ENCODE results near the gene ZNRF3. TPM values are rescaled to one million over a fixed set of nuclear protein-coding genes. Genes with fewer than 3 reads are reported as not detected.

ZNRF3 gene
- total RNA-seq, 1 donor from 2014 or later: 4.1 TPM

DNA sequence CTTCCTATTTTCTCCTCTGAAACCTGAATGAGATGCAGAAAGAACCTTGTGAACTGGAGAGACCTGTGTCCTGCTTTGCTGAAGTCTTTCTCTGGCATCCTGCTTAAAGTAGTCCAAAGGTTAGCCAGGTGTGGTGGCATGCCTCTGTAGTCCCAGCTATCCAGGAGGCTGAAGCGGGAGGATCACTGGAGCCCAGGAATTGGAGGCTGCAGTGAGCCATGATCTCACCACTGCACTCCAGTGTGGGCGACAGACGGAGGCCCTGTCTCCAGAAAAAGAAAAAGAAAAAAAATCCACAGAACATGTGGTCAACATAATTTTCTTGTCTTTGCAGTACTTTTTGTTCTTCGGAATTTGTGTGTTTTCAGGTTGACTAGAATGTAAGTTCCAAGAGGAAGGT, 187.1 kb downstream of the ZNRF3 start:
- DNase-seq (ENCODE audit: low spot score): no peak
- Histone ChIP-seq H2AFZ (replicated peaks) (no peak overlapping the region), H4K20me1 (ENCODE audit: low read depth) (peaks cover 17% of the 10 kb centered on the region), H3K27ac (no peak overlapping the region), H3K4me2 (no peak overlapping the region), H3K9ac (no peak overlapping the region), H3K36me3 (no peaks in the 10 kb centered on the region), H3F3A (ENCODE audit: low read depth) (peaks cover 29% of the 10 kb centered on the region), H3K4me1 (no peaks in the 10 kb centered on the region), H3K79me2 (ENCODE audit: low read depth) (no peaks in the 10 kb centered on the region), H3K9me3 (ENCODE audit: low read depth) (no peaks in the 10 kb centered on the region), H3K4me3 (no peak overlapping the region), H3K27me3 (peaks cover 68% of the 10 kb centered on the region)
- Mint-ChIP-seq H3K4me3 (peak overlapping the region; percentile 79), H3K27me3 (ENCODE audit: insufficient read depth, low read depth) (peaks cover 14% of the 10 kb centered on the region), H3K4me1 (peaks cover 44% of the 10 kb centered on the region), H3K36me3 (no peaks in the 10 kb centered on the region), H3K9me3 (no peaks in the 10 kb centered on the region), H3K27ac (no peak overlapping the region)
- no peak for TF ChIP-seq EZH2phosphoT487 (IDR thresholded peaks at IDR 0.05)
- TF ChIP-seq, protein P1, sequence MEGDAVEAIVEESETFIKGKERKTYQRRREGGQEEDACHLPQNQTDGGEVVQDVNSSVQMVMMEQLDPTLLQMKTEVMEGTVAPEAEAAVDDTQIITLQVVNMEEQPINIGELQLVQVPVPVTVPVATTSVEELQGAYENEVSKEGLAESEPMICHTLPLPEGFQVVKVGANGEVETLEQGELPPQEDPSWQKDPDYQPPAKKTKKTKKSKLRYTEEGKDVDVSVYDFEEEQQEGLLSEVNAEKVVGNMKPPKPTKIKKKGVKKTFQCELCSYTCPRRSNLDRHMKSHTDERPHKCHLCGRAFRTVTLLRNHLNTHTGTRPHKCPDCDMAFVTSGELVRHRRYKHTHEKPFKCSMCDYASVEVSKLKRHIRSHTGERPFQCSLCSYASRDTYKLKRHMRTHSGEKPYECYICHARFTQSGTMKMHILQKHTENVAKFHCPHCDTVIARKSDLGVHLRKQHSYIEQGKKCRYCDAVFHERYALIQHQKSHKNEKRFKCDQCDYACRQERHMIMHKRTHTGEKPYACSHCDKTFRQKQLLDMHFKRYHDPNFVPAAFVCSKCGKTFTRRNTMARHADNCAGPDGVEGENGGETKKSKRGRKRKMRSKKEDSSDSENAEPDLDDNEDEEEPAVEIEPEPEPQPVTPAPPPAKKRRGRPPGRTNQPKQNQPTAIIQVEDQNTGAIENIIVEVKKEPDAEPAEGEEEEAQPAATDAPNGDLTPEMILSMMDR (IDR thresholded peaks at IDR 0.05): no peak

DNA sequence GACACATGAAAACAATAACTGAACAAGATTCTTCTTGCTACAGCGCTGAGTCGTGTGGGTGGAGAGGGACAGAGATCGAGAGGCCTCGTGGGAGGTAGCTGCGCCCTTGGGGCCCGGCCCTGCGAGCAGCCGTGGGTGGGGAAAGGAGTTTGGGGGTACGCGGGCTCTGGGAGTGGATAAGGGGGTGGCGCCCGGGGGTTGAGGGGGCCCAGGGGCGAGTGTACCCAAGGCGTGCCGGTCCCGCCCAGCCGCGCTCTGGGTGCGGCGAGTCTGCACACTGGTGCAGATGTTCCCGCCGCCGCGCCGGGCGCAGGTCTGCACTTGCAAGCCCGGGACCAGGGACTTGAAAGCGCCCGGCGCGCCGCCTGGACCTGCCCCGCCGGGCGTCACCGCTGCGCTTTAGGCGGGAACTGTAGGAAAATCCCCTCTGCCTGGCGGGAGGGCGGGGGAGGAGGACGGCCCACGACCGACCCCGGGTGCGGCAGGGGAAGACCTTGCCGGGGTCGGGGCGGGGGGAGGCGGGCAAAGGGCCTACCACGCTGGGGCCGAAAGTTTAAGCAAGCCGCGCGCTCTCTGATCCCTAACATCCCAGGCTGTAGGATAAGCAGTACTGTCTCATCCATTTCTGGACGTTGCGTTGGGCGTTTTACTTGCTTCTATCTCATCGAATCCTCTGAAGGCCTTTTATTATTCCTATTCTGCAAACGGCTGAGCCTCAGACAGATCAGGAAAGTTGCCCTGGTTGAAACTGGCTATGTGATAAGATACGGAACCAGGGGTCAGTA, 188.1 kb downstream of the ZNRF3 start:
- Histone ChIP-seq H3K4me1 (no peaks in the 10 kb centered on the region), H3F3A (ENCODE audit: low read depth) (peaks cover 29% of the 10 kb centered on the region), H2AFZ (replicated peaks) (peak overlapping the region; percentile 8), H4K20me1 (ENCODE audit: low read depth) (peaks cover 17% of the 10 kb centered on the region), H3K27me3 (peaks cover 78% of the 10 kb centered on the region), H3K9ac (no peak overlapping the region), H3K36me3 (no peaks in the 10 kb centered on the region), H3K27ac (no peak overlapping the region), H3K9me3 (ENCODE audit: low read depth) (no peaks in the 10 kb centered on the region), H3K4me2 (peak overlapping the region; percentile 72), H3K79me2 (ENCODE audit: low read depth) (no peaks in the 10 kb centered on the region), H3K4me3 (peak overlapping the region; percentile 42)
- peak overlapping the region; percentile 84 for H3K4me3 Mint-ChIP-seq
- H3K27ac Mint-ChIP-seq: no peak overlapping the region
- H3K27me3 Mint-ChIP-seq (ENCODE audit: insufficient read depth, low read depth): peaks cover 14% of the 10 kb centered on the region
- DNase-seq (ENCODE audit: low spot score): peak; percentile 86
- H3K36me3 Mint-ChIP-seq: no peaks in the 10 kb centered on the region
- no peaks in the 10 kb centered on the region for H3K9me3 Mint-ChIP-seq
- peaks cover 47% of the 10 kb centered on the region for H3K4me1 Mint-ChIP-seq
- TF ChIP-seq EZH2phosphoT487 (IDR thresholded peaks at IDR 0.05) (no peak), EZH2 (IDR thresholded peaks at IDR 0.05) (peak; percentile 85)
- TF ChIP-seq, protein P1 (IDR thresholded peaks at IDR 0.05): no peak

DNA sequence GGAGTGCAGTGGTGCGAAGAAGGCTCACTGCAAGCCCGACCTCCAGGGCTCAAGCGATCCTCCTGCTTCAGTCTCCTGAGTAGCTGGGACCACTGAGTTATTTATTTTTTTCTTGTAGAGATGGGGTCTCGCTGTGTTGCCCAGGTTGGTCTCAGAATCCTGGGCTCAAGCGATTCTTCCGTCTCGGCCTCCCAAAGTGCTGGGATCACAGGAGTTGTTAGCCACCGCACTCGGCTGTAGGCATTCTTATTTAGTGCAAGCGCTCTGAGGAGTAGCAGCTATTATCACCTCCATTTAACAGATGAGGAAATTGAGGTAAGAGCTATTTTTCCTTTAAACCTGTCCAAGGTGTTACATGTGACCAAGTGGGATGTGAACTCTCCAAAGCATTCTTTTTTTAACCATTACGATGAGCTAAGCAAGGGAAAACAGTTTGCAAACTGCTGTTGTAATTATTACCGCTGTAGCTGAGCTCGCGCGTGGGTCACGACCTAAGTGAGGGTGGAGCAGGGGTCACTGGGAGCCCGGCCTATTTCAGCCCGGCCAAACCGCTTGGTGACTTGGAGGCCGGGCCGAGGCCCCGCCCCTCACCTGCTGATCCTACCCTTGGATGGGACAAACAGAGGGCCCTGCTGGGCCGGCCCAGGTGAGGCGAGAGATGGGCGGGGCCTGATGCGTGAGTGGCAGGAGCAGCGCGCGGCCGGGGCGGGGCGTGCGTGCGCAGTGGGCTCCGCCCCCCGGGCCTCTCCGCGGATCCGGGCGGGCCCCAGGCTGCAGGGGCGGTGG, 189.0 kb downstream of the ZNRF3 start:
- no peak overlapping the region for H3K27ac ChIP-seq
- no peaks in the 10 kb centered on the region for H3K36me3 ChIP-seq
- H3K4me3 ChIP-seq: peak overlapping the region; percentile 42
- H3K27me3 ChIP-seq: peaks cover 78% of the 10 kb centered on the region
- peaks cover 47% of the 10 kb centered on the region for H3K4me1 Mint-ChIP-seq
- peaks cover 14% of the 10 kb centered on the region for H3K27me3 Mint-ChIP-seq (ENCODE audit: insufficient read depth, low read depth)
- H2AFZ ChIP-seq (replicated peaks): no peak overlapping the region
- TF ChIP-seq EZH2 (IDR thresholded peaks at IDR 0.05): no peak
- H3K36me3 Mint-ChIP-seq: no peaks in the 10 kb centered on the region
- peaks cover 29% of the 10 kb centered on the region for H3F3A ChIP-seq (ENCODE audit: low read depth)
- peak overlapping the region; percentile 84 for H3K4me3 Mint-ChIP-seq
- peak; percentile 92 for DNase-seq (ENCODE audit: low spot score)
- no peaks in the 10 kb centered on the region for H3K9me3 Mint-ChIP-seq
- H3K9ac ChIP-seq: no peak overlapping the region
- no peaks in the 10 kb centered on the region for H3K79me2 ChIP-seq (ENCODE audit: low read depth)
- H4K20me1 ChIP-seq (ENCODE audit: low read depth): peaks cover 17% of the 10 kb centered on the region
- H3K4me2 ChIP-seq: peak overlapping the region; percentile 72
- no peaks in the 10 kb centered on the region for H3K4me1 ChIP-seq
- H3K9me3 ChIP-seq (ENCODE audit: low read depth): no peaks in the 10 kb centered on the region
- H3K27ac Mint-ChIP-seq: no peak overlapping the region
